HG03066 (cell line): Measurements from ENCODE around the gene DMXL1.

Source experiments
- ATAC-seq: cut with Tn5 transposase; IDR thresholded peaks from one replicate; pipeline ENCODE4 v1.9.1; 2021; ENCODE audit warnings: low read depth; ENCODE audit not compliant: unreplicated experiment

DMXL1 gene, protein sequence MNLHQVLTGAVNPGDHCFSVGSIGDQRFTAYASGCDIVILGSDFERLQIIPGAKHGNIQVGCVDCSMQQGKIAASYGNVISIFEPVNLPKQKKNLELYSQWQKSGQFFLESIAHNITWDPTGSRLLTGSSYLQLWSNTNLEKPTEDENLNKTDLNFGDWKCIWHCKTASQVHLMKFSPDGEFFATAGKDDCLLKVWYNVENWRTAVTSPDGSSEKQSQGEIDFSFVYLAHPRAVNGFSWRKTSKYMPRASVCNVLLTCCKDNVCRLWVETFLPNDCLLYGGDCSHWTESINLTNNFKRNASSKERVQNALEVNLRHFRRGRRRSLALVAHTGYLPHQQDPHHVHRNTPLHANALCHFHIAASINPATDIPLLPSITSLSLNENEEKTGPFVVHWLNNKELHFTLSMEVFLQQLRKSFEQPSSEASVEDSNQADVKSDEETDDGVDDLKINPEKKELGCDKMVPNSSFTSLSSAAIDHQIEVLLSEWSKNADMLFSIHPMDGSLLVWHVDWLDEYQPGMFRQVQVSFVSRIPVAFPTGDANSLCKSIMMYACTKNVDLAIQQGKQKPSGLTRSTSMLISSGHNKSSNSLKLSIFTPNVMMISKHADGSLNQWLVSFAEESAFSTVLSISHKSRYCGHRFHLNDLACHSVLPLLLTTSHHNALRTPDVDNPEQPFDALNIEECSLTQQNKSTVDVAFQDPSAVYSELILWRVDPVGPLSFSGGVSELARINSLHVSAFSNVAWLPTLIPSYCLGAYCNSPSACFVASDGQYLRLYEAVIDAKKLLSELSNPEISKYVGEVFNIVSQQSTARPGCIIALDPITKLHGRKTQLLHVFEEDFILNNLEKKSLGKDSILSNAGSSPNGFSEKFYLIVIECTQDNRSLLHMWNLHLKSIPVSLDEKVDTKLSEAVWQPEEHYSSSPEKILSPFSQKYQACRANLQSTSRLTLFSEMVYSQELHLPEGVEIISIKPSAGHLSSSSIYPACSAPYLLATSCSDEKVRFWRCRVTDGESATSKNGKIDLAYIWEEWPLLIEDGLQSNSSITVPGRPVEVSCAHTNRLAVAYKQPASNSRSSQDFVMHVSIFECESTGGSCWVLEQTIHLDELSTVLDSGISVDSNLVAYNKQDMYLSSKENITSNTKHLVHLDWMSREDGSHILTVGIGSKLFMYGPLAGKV (N-terminal part only)

GRCh38 chr5:119070828-119071560, at the start of gene DMXL1:
DMXL1 (plus strand) TSS chr5:119071087; CDS start chr5:119071570, 483 bp downstream.
- peak; percentile 77 for ATAC-seq

DNA sequence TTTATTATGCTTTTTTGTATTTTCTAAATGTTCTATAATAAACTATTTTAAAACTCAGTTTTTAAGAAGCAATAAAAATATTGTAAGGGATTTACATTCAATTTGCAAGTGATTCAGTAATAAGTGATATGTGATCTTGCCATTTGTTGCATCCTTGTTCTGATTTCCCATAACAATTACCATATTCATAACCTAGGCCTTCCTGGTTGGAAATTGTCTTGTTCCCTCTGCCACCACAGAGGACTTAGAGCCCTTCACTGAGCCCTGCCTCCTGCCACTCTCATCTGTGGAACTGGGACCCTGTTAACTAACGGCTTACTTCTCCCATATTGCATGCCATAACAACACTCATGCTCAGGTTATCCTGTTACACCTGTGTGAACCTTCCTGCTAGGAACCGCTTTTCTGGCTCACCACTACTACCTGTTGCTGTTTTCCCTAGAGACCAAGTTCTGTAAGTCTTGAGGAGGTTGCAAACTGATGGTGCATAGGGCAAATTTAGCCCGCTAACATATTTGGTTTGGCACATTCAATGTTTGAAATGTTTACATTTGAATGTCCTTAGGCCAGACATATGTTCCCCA, 49.6 kb upstream of the DMXL1 start:
- ATAC-seq = no peak

GRCh38 chr5:119022017-119022745, 48.7 kb upstream of the DMXL1 start:
- peak; percentile 57 for ATAC-seq

DNA sequence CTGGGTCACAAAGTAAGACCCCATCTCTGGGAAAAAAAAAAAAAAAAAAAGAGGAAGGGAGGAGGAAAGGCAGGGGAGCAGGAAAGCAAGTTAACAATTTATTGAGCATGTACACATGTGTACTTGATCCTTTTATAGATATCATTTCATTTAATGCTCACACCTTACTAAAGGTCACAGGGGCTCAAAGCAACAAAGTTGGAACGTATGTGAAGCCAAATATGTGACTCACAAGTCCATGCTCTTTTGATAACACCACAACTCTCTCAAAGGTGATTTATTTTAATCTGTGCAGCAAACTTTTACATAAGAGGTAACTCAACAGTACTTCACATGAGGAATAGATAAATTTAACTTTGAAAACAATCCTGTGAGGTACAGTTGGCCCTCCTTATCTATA, 48.1 kb upstream of the DMXL1 start:
- ATAC-seq = no peak

- no peak for ATAC-seq
Measured at GRCh38 chr5:119028575-119028974, 42.3 kb upstream of the DMXL1 start.

DNA sequence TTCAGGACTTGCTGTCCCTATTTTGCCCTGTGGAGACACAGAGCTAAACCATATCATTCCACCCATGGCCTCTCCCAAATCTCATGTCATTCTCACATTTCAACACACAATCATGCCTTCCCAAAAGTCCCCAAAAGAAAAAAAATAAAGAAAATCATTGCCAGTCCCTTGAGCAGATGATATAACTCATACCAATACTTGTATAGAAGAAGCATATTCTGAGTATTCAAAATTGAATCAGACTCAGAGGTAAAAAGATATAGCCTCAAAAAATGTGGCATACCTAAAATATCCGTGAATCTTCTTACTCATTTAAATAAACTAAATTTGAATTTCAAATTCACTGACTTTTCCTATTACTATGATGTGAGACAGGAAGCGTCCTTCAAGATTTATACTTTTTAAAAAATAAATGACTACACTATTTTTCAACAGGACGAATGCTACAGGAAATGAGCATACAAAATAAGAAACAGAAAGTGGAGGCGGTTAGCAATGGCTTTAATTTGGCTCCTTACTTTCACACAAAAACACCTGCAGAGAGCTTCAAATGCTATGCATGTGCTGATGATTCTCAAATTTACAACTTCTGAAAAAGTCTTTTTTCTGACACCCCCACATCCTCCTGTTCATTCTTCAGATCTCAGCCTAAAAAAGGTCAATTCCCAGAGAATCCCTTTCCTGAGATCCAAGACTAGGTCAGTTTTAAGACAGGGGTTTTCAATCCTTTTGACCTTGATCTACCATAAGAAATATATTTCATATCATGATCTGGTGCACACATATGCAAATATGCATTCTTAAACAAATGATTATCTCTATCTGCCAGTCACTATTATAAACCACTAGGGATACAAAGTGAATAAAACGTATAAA, 39.6 kb upstream of the DMXL1 start:
- peak; percentile 68 for ATAC-seq

DNA sequence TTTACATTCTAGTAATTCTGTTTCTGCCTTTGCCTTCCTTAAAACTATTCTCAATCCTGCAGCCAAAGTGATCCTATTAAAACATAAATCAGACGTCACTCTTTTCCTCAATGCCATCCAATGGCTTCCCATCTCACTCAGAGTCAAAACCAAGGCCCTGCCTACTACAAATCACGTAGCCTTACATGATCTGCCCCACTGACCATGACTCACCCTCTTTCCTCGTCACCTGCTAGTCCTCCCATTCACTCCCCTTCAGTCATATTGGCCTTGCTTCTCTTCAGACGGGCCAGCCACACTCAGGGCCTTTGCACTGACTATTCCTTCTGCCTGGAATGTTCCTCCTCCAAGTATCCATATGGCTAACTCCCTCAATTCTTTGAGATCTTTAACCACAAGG, 39.0 kb upstream of the DMXL1 start:
- ATAC-seq = peak; percentile 55

GRCh38 chr5:119032656-119033055, 38.2 kb upstream of the DMXL1 start:
- ATAC-seq = no peak

DNA sequence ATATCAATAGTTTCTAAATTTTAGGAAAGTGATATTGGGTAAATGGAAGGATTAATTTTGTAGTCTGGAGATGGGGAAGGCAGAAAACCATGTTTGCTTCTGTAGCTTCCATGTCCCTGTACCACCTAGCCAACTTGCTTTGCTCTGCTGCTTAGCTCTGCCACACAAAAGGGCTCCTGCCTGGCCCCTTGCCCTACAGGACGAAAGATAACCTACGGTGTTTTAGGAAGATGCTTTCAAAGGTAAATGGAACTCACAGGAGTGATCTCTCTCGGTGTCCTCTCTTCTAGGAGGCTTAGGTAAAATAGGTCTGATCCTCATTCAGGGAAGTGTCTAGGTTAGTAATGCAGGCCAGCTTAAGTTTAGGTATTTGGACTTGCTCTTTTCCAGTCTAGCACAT, 37.8 kb upstream of the DMXL1 start:
- ATAC-seq = no peak

DNA sequence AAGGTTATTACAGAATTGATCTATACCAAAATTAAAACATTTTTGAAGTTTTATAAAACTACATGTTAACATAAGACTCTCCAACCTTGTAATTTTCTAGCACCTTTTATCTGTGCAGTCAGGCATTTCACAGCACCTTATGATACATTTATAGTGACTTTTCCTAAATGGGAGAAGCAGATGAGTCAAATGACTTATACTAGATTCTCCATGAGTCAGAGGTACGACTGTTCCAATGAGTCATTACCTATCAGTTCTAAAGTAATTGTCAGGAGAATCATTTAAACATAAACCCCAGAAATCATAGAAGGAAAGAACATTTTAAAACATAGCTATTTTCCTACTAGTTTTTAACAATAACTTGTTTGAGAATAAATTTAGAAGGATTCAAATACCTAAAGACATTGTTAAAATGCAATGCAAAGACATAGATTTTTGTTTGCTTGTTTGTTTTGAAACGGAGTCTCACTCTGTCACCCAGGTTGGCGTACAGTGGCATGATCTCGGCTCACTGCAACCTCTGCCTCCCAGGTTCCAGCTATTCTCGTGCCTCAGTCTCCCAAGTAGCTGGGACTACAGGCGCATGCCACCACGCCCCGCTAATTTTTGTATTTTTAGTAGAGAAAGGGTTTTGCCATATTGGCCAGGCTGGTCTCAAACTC, 34.7 kb upstream of the DMXL1 start:
- ATAC-seq = no peak

- no peak for ATAC-seq
Measured at GRCh38 chr5:119037496-119038215, 33.2 kb upstream of the DMXL1 start.

DNA sequence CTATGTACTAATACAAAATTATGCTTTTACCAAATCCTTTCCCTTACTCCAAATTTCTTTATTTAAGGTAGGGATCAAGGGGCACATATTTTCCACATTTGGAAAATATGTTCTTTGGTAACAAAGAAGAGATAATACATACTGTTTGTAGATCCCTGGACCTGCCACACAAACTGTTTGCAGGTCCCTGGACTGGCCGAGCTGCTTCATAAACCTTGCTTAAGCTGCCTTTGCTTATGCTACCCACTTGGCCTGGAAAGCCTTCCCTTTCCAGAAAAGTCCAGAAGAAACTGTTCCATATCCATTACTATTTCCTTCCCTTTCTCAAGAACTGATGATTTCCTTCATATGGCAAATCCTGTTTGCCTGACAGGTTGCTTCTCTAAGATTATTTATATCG, 22.6 kb upstream of the DMXL1 start:
- ATAC-seq = no peak

GRCh38 chr5:119049824-119050449, 20.9 kb upstream of the DMXL1 start:
- ATAC-seq = no peak

GRCh38 chr5:119054101-119054500, 16.8 kb upstream of the DMXL1 start:
- no peak for ATAC-seq

DNA sequence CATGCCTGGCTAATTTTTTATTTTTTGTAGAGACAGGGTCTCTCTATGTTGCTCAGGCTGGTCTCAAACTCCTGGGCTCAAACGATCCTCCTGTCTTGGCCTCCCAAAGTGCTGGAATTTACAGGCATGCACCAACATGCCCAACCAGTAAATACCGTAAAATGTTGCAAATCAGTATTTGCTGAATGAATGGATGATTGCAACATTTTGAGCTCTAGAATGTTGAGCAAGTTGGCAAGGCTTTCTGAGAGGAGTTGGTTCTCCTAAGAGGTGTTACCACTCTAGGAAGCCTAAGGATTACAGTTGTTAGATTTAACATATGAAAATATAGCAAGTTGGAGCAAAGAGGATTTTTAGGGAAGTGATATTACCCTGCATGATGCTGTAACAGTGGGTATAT, 15.6 kb upstream of the DMXL1 start:
- no peak for ATAC-seq

DNA sequence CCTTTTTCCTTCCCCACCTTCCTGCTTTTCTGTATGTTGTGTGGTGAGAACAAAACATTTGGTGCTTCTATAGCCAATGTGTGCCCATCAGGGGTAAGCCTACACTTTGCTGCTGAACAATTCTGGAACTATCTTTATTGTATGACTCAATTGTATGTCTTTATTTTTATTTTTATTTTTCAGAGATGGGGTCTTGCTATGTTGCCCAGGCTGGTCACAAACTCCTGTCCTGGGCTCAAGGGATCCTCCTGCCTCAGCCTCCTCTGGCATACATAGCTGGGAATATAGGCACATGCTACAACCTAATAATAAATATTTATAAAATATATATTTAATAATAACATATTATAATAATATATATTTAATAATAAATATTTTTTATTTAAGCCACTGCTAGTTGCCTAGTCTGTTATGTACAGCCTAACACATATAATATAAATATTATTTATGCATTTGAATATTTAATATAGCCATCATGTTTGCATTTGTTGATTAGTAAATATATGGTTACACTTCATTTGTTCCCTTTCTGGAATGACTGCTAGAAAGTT, 11.8 kb upstream of the DMXL1 start:
- ATAC-seq = no peak
